WTC11 (cell line): ENCODE measurements around the gene CEP76. TPM values are rescaled to one million over a fixed set of nuclear protein-coding genes. Genes with fewer than 3 reads are reported as not detected.

Experiments
- ATAC-seq: fragments of 200-7000 bp; cut with Tn5 transposase; 2 replicates; pipeline ENCODE4 v1.10.0; 2021; ENCODE audit warnings: mild to moderate bottlenecking, moderate library complexity
- Bru-seq: library from RNA; stranded (reverse); fragments of 400-500 nt; gene quantifications from one replicate; lab custom pipeline; 2021; lab: Mats Ljungman, UMichigan
- CTCF ChIA-PET: fragments of 300-600 bp; sonication (Branson Sonifier 250); formaldehyde crosslinking; loops from one replicate; lab custom pipeline; 2021; ENCODE audit warnings: antibody characterized with exemption; lab: Charles Lee
- POLR2A ChIA-PET: fragments of 350-600 bp; sonication (Branson Sonifier 250); formaldehyde crosslinking; loops from one replicate; lab custom pipeline; 2021; ENCODE audit warnings: antibody characterized with exemption; lab: Charles Lee
- DNase-seq: peaks from one replicate; pipeline ENCODE4 v3.0.0; 2021; ENCODE audit warnings: low spot score
- H3K27ac Mint-ChIP-seq: 2 replicates; pipeline ENCODE4 v1.8.0; 2021; ENCODE audit warnings: mixed read lengths
- H3K27me3 Mint-ChIP-seq: 2 replicates; pipeline ENCODE4 v1.8.0; 2021; ENCODE audit warnings: low read depth, mild to moderate bottlenecking, moderate library complexity, mixed read lengths
- H3K36me3 Mint-ChIP-seq: 2 replicates; pipeline ENCODE4 v1.8.0; 2021; ENCODE audit warnings: mixed read lengths
- H3K4me1 Mint-ChIP-seq: 2 replicates; pipeline ENCODE4 v1.8.0; 2022; ENCODE audit warnings: mixed read lengths
- H3K4me3 Mint-ChIP-seq: 2 replicates; pipeline ENCODE4 v1.8.0; 2021; ENCODE audit warnings: mild to moderate bottlenecking, moderate library complexity, mixed read lengths
- H3K9me3 Mint-ChIP-seq: 2 replicates; pipeline ENCODE4 v1.8.0; 2021; ENCODE audit warnings: mixed read lengths
- AFF4 ChIP-seq: sonication (generic); formaldehyde crosslinking; IDR thresholded peaks from 2 replicates; pipeline ENCODE4 v1.8.1; 2023; ENCODE audit warnings: mild to moderate bottlenecking, missing genetic modification reagents, borderline replicate concordance
- AR ChIP-seq: fragments of 250-450 bp; sonication (Bioruptor Pico); IDR thresholded peaks from 2 replicates; pipeline ENCODE4 v1.9.0; 2021; ENCODE audit warnings: mild to moderate bottlenecking
- ATF1 ChIP-seq: sonication (generic); formaldehyde crosslinking; IDR thresholded peaks from 2 replicates; pipeline ENCODE4 v1.8.1; 2023; ENCODE audit warnings: mild to moderate bottlenecking, moderate library complexity, missing genetic modification reagents
- CREM ChIP-seq: sonication (generic); formaldehyde crosslinking; IDR thresholded peaks from 2 replicates; pipeline ENCODE4 v1.8.1; 2022; ENCODE audit warnings: mild to moderate bottlenecking, missing genetic modification reagents, moderate library complexity
- ELF4 ChIP-seq: sonication (generic); formaldehyde crosslinking; IDR thresholded peaks from 2 replicates; pipeline ENCODE4 v1.8.1; 2022; ENCODE audit warnings: low read depth, mild to moderate bottlenecking, moderate library complexity, missing genetic modification reagents
- FOXK1 ChIP-seq: sonication (generic); formaldehyde crosslinking; IDR thresholded peaks from 2 replicates; pipeline ENCODE4 v1.8.0; 2022; ENCODE audit warnings: mild to moderate bottlenecking, moderate library complexity, missing genetic modification reagents
- GRHL2 ChIP-seq: fragments of 250-450 bp; sonication (Bioruptor Pico); IDR thresholded peaks from 2 replicates; pipeline ENCODE4 v1.8.0; 2022; ENCODE audit warnings: mild to moderate bottlenecking, moderate library complexity; ENCODE audit not compliant: insufficient replicate concordance, severe bottlenecking
- JUN ChIP-seq: sonication (generic); formaldehyde crosslinking; IDR thresholded peaks from 2 replicates; pipeline ENCODE4 v1.8.0; 2023; ENCODE audit warnings: mild to moderate bottlenecking, missing genetic modification reagents
- KAT7 ChIP-seq: sonication (generic); formaldehyde crosslinking; IDR thresholded peaks from 2 replicates; pipeline ENCODE4 v1.8.1; 2023; ENCODE audit warnings: missing genetic modification reagents, mild to moderate bottlenecking, borderline replicate concordance
- MAX ChIP-seq: sonication (generic); formaldehyde crosslinking; IDR thresholded peaks from 2 replicates; pipeline ENCODE4 v1.8.0; 2022; ENCODE audit warnings: mild to moderate bottlenecking, missing genetic modification reagents
- MYBL2 ChIP-seq: sonication (generic); formaldehyde crosslinking; IDR thresholded peaks from 2 replicates; pipeline ENCODE4 v1.8.1; 2023; ENCODE audit warnings: mild to moderate bottlenecking, moderate library complexity, missing genetic modification reagents
- NR3C1 ChIP-seq: sonication (generic); formaldehyde crosslinking; conservative IDR thresholded peaks from 2 replicates; pipeline ENCODE4 v1.8.1; 2023; ENCODE audit warnings: low read depth, mild to moderate bottlenecking, missing genetic modification reagents
- PREB ChIP-seq: sonication (generic); formaldehyde crosslinking; IDR thresholded peaks from 2 replicates; pipeline ENCODE4 v1.8.1; 2022; ENCODE audit warnings: mild to moderate bottlenecking, missing genetic modification reagents, moderate library complexity, borderline replicate concordance
- SOX15 ChIP-seq: fragments of 250-450 bp; sonication (Bioruptor Pico); IDR thresholded peaks from 2 replicates; pipeline ENCODE4 v1.9.0; 2021; ENCODE audit warnings: mild to moderate bottlenecking
- SP1 ChIP-seq: sonication (generic); formaldehyde crosslinking; conservative IDR thresholded peaks from 2 replicates; pipeline ENCODE4 v1.8.1; 2022; ENCODE audit warnings: missing genetic modification reagents
- ZNF281 ChIP-seq: sonication (generic); formaldehyde crosslinking; IDR thresholded peaks from 2 replicates; pipeline ENCODE4 v1.8.0; 2023; ENCODE audit warnings: mild to moderate bottlenecking, missing genetic modification reagents
- ZNF423 ChIP-seq: fragments of 250-450 bp; sonication (Bioruptor Pico); IDR thresholded peaks from 2 replicates; pipeline ENCODE4 v2.1.2; 2022; ENCODE audit warnings: mild to moderate bottlenecking, moderate library complexity
- ZNF671 ChIP-seq: fragments of 250-450 bp; sonication (Bioruptor Pico); IDR thresholded peaks from 2 replicates; pipeline ENCODE4 v1.8.0; 2021; ENCODE audit warnings: mild to moderate bottlenecking
- long read RNA-seq, 3 experiments: library from RNA in 1 of 3; library from capped mRNA in 1 of 3; library from polyadenylated mRNA in 1 of 3; unstranded in 2 of 3; stranded (forward) in 1 of 3; transcript quantifications; one replicate each; pipeline ENCODE4 v2.0.0, GENCODE V29; 2021
- total RNA-seq: library from RNA; stranded (reverse); gene quantifications from 3 replicates; pipeline ENCODE4 v1.2.3, GENCODE V29; 2021
- TF ChIP-seq, protein P1 (sequence below): sonication (generic); formaldehyde crosslinking; IDR thresholded peaks from 2 replicates; pipeline ENCODE4 v1.8.1; 2023; ENCODE audit warnings: mild to moderate bottlenecking, missing genetic modification reagents
- TF ChIP-seq, protein P2 (sequence below): sonication (generic); formaldehyde crosslinking; IDR thresholded peaks from 2 replicates; pipeline ENCODE4 v1.8.1; 2023; ENCODE audit warnings: mild to moderate bottlenecking, missing genetic modification reagents, moderate library complexity

Gene CEP76
- 13.8 to 16.9 TPM (median 14.2 TPM) in 3 replicates for total RNA-seq
- percentile 76 among the genes with signal in this experiment for Bru-seq, nascent RNA
- long read RNA-seq, experiment 1, transcript CEP76-201 (12 exons, 2,939 nt): major isoform, 31 of 48 reads
- long read RNA-seq, experiment 1, partial matches to known transcripts: 8 of 48 reads
- long read RNA-seq, experiment 1, other reads (novel, unspliced or antisense): 8 of 48 reads
- long read RNA-seq, experiment 2, partial matches to known transcripts: 5 of 17 reads
- long read RNA-seq, experiment 2, other reads (novel, unspliced or antisense): 7 of 17 reads
- long read RNA-seq, experiment 3, transcript CEP76-201 (12 exons, 2,939 nt): major isoform, 6 of 18 reads
- long read RNA-seq, experiment 3, partial matches to known transcripts: 5 of 18 reads
- long read RNA-seq, experiment 3, other reads (novel, unspliced or antisense): 7 of 18 reads

DNA sequence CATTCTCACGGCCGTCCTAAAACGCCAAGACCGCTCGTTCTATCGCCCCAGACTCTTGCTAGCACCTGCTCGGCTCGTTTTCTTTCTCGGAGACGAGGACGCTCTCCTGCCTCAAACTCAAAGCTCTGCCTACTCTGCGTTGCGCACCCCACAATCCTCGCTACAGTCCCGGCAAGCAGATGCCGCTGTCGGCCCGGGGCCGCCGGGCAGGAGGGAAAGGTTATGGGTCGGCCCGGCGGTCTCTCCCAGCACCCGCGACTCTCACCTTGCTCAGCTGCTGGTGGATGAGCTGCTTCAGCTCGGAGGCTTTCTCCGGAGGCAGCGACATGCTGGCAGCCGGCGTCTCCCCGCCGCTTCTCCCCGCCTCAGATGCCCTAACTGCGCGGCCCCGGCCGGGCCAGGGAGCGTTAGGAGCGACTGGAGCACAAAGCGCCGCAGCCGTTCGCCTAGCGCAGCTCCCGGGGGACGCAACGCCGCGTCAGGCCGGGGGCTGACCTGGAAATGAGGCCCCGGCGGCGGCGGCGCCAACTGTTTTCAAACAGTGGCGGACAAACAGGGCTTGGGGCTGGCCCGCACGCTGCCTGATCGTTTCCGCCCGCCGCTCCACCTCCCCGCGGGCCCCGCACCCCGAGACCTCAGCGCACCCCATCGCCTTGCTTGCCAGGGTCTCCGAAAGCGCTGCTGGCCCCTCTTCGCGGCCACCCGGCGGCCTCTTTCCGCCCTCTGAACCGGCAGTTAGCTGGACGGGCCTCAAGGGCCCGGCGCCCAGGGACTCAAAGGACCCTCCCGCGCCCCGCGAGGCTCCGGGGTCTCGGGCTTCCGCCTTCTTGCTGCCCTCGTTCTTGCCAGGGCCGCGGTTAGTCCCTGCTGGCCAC lies at the start of gene CEP76, which contains the start of gene PSMG2:
TSS of gene CEP76 (minus strand) at position 503 of the 875 bp plus-strand sequence. CDS start at position 328, 175 bp downstream.
TSS of gene PSMG2 (plus strand) at position 822 of the 875 bp plus-strand sequence. CDS start 66 bp downstream, outside the sequence.
- CTCF ChIA-PET: interaction anchor here (1.0 to 1.6 kb wide), 4 partner anchors 24 to 226 kb away, joined by 3 to 4 read pairs (median 4); no protein-coding TSS in a partner anchor
- Mint-ChIP-seq H3K27me3 (no peaks in the 10 kb centered on the region), H3K4me3 (peak within 1 kb of the TSS; percentile 100), H3K9me3 (no peaks in the 10 kb centered on the region), H3K27ac (peak within 1 kb of the TSS; percentile 98), H3K4me1 (peaks cover 28% of the 10 kb centered on the region), H3K36me3 (peaks cover 26% of the 10 kb centered on the region)
- POLR2A ChIA-PET: interaction anchor here (0.6 to 1.4 kb wide), 7 partner anchors 36 to 325 kb away, joined by 3 to 6 read pairs (median 4); partner anchors contain the start of genes AFG3L2 and CEP192
- DNase-seq (peak; percentile 82), ATAC-seq (peak; percentile 88)
- TF ChIP-seq GRHL2 (CRISPR knock-in tag) (no peak), ZNF281 (CRISPR knock-in tag) (no peak), ZNF671 (CRISPR knock-in tag) (no peak), AR (CRISPR knock-in tag) (no peak), KAT7 (peak; percentile 46; the same call in 1 of the 2 replicates), ELF4 (CRISPR knock-in tag) (peak; percentile 75; the same call in 1 of the 2 replicates), ATF1 (0 out of 2 replicates have a peak, but pooled peaks have one; percentile 50), AFF4 (CRISPR knock-in tag) (no peak), PREB (CRISPR knock-in tag) (0 out of 2 replicates have a peak, but pooled peaks have one; percentile 7), MAX (CRISPR knock-in tag) (peak; percentile 76), FOXK1 (CRISPR knock-in tag) (peak; percentile 96), JUN (CRISPR knock-in tag) (0 out of 2 replicates have a peak, but pooled peaks have one; percentile 35), SOX15 (CRISPR knock-in tag) (no peak), MYBL2 (CRISPR knock-in tag) (peak; percentile 48), SP1 (CRISPR knock-in tag) (0 out of 2 replicates have a peak, but pooled peaks have one; percentile 5), ZNF423 (CRISPR knock-in tag) (no peak; the same call in 1 of the 2 replicates), NR3C1 (CRISPR knock-in tag) (no peak), CREM (CRISPR knock-in tag) (peak; percentile 41)
- TF ChIP-seq, protein P1, sequence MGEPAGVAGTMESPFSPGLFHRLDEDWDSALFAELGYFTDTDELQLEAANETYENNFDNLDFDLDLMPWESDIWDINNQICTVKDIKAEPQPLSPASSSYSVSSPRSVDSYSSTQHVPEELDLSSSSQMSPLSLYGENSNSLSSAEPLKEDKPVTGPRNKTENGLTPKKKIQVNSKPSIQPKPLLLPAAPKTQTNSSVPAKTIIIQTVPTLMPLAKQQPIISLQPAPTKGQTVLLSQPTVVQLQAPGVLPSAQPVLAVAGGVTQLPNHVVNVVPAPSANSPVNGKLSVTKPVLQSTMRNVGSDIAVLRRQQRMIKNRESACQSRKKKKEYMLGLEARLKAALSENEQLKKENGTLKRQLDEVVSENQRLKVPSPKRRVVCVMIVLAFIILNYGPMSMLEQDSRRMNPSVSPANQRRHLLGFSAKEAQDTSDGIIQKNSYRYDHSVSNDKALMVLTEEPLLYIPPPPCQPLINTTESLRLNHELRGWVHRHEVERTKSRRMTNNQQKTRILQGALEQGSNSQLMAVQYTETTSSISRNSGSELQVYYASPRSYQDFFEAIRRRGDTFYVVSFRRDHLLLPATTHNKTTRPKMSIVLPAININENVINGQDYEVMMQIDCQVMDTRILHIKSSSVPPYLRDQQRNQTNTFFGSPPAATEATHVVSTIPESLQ (CRISPR knock-in tag): no peak
- TF ChIP-seq, protein P2, sequence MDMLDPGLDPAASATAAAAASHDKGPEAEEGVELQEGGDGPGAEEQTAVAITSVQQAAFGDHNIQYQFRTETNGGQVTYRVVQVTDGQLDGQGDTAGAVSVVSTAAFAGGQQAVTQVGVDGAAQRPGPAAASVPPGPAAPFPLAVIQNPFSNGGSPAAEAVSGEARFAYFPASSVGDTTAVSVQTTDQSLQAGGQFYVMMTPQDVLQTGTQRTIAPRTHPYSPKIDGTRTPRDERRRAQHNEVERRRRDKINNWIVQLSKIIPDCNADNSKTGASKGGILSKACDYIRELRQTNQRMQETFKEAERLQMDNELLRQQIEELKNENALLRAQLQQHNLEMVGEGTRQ (CRISPR knock-in tag): no peak
